Activated CD8-positive, alpha-beta T cell treated with anti-CD3 and anti-CD28 coated beads for 36 hours (primary cell): Measurements from ENCODE around the gene DAB1. TPM values are rescaled to one million over a fixed set of nuclear protein-coding genes. Genes with fewer than 3 reads are reported as not detected.

Source experiments
- ATAC-seq: fragments of 200-7000 bp; cut with Tn5 transposase; one replicate; pipeline ENCODE4 v1.10.0; 2021; ENCODE audit warnings: mild to moderate bottlenecking, moderate library complexity
- CTCF ChIA-PET: fragments of 350-600 bp; sonication (Branson Sonifier 250); formaldehyde crosslinking; loops from one replicate; lab custom pipeline; 2021; ENCODE audit warnings: antibody characterized with exemption; lab: Charles Lee
- POLR2A ChIA-PET: fragments of 350-600 bp; sonication (Branson Sonifier 250); formaldehyde crosslinking; loops from one replicate; lab custom pipeline; 2021; ENCODE audit warnings: antibody characterized with exemption; lab: Charles Lee
- DNase-seq: peaks from one replicate; pipeline ENCODE4 v3.0.0-alpha.2; 2020
- H3K27ac Mint-ChIP-seq: one replicate; pipeline ENCODE4 v1.8.0; 2021; ENCODE audit warnings: mild to moderate bottlenecking, mixed read lengths
- H3K27me3 Mint-ChIP-seq: one replicate; pipeline ENCODE4 v1.8.0; 2021; ENCODE audit warnings: mixed read lengths
- H3K36me3 Mint-ChIP-seq: one replicate; pipeline ENCODE4 v1.8.0; 2021; ENCODE audit warnings: low read depth, mixed read lengths
- H3K4me1 Mint-ChIP-seq: one replicate; pipeline ENCODE4 v1.8.0; 2021; ENCODE audit warnings: low read depth, mixed read lengths
- H3K4me3 Mint-ChIP-seq: one replicate; pipeline ENCODE4 v1.8.0; 2021; ENCODE audit warnings: mild to moderate bottlenecking, moderate library complexity, mixed read lengths
- H3K9me3 Mint-ChIP-seq: one replicate; pipeline ENCODE4 v1.8.0; 2021; ENCODE audit warnings: mixed read lengths
- intact Hi-C: fragments of 100-400 bp; cut with micrococcal nuclease; formaldehyde crosslinking; loops from one replicate; pipeline ENCODE4 v1.10.0; 2022
- total RNA-seq, 2 experiments: library from RNA; stranded (reverse); gene quantifications; one replicate each; pipeline ENCODE4 v1.2.3, GENCODE V29; 2021
- TF ChIP-seq, protein P1 (sequence below): fragments of 200-600 bp; IDR thresholded peaks from one replicate; pipeline ENCODE4 v1.8.0; 2022; ENCODE audit warnings: antibody characterized with exemption, mild to moderate bottlenecking

The DAB1 gene
- total RNA-seq, 2 experiments from 2014 or later = not detected

DNA sequence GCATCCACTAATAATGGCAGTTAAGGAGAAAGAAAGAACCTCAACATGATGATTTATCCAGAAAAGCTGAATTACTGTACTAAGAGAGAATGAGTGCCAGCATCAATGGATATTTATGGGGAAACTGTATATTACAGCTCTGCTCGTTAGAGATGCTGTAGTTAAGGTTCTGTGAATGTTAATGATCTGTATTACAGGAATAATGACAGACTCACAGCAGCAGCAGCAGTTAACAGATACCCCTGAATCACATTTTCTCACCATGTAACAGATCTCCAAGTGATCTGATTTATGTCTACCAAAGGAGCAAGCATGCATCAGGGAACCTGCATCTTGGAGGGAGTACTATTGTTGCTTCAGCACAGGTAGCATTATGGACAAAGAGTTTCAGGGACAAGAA lies 377.4 kb downstream of the DAB1 start:
- no peak for ATAC-seq
- no peak for DNase-seq
- TF ChIP-seq, protein P1, sequence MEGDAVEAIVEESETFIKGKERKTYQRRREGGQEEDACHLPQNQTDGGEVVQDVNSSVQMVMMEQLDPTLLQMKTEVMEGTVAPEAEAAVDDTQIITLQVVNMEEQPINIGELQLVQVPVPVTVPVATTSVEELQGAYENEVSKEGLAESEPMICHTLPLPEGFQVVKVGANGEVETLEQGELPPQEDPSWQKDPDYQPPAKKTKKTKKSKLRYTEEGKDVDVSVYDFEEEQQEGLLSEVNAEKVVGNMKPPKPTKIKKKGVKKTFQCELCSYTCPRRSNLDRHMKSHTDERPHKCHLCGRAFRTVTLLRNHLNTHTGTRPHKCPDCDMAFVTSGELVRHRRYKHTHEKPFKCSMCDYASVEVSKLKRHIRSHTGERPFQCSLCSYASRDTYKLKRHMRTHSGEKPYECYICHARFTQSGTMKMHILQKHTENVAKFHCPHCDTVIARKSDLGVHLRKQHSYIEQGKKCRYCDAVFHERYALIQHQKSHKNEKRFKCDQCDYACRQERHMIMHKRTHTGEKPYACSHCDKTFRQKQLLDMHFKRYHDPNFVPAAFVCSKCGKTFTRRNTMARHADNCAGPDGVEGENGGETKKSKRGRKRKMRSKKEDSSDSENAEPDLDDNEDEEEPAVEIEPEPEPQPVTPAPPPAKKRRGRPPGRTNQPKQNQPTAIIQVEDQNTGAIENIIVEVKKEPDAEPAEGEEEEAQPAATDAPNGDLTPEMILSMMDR = no peak
- Mint-ChIP-seq H3K9me3 (no peaks in the 10 kb centered on the region), H3K27me3 (peaks cover 2% of the 10 kb centered on the region), H3K4me3 (no peak overlapping the region), H3K4me1 (no peaks in the 10 kb centered on the region), H3K27ac (no peak overlapping the region), H3K36me3 (no peaks in the 10 kb centered on the region)
- CTCF ChIA-PET = no interaction called here
- POLR2A ChIA-PET = no interaction called here
- intact Hi-C loops = no loop called here

DNA sequence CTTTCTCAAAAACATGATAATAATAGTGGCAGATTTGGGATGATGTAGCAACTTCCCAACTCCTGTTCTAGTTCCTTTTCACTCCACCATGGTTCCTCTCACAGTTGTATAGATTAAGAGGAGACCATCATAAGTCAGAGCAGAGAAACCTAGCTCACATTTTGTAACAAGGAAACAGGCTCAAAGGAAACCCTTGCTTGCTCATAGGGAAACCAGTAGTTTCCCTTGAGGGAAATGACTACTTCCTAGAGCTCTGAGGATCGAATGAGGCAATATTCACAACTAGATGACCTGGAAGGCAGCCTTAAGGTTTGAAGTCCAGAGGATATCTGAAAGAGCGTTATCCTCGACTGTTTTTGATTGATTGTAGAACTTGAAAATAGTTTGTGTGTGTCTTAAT lies 382.0 kb downstream of the DAB1 start:
- intact Hi-C loops = no loop called here
- CTCF ChIA-PET = no interaction called here
- no peaks in the 10 kb centered on the region for H3K27me3 Mint-ChIP-seq
- TF ChIP-seq, protein P1 = no peak
- no peaks in the 10 kb centered on the region for H3K4me1 Mint-ChIP-seq
- no peak overlapping the region for H3K27ac Mint-ChIP-seq
- no peaks in the 10 kb centered on the region for H3K36me3 Mint-ChIP-seq
- H3K9me3 Mint-ChIP-seq = no peaks in the 10 kb centered on the region
- no peak for DNase-seq
- H3K4me3 Mint-ChIP-seq = no peak overlapping the region
- POLR2A ChIA-PET = no interaction called here
- no peak for ATAC-seq

DNA sequence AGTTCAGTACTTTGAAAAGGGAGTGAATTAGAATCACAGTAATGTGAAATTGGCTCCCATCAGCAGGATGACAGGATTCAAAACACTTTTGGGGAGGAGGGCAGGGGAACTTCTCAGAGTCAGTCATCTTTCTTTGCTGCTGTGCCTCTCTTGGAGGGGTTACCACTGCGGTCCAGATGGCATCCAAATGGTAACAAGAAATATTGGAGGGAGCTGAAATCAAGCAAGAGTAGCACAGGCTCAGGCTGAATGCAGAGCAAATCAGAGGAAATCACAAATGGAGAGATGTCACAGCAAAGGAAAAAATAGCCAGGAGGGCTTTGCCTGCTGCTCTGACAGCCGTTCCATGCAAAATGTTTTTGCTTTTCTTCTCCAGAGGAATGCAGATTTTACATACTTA lies 383.0 kb downstream of the DAB1 start:
- intact Hi-C loops = no loop called here
- Mint-ChIP-seq H3K4me3 (no peak overlapping the region), H3K4me1 (no peaks in the 10 kb centered on the region), H3K27me3 (peaks cover 2% of the 10 kb centered on the region), H3K36me3 (no peaks in the 10 kb centered on the region), H3K9me3 (no peaks in the 10 kb centered on the region), H3K27ac (no peak overlapping the region)
- ATAC-seq (no peak), DNase-seq (no peak)
- TF ChIP-seq, protein P1 = no peak
- ChIA-PET POLR2A (no interaction called here), CTCF (no interaction called here)

DNA sequence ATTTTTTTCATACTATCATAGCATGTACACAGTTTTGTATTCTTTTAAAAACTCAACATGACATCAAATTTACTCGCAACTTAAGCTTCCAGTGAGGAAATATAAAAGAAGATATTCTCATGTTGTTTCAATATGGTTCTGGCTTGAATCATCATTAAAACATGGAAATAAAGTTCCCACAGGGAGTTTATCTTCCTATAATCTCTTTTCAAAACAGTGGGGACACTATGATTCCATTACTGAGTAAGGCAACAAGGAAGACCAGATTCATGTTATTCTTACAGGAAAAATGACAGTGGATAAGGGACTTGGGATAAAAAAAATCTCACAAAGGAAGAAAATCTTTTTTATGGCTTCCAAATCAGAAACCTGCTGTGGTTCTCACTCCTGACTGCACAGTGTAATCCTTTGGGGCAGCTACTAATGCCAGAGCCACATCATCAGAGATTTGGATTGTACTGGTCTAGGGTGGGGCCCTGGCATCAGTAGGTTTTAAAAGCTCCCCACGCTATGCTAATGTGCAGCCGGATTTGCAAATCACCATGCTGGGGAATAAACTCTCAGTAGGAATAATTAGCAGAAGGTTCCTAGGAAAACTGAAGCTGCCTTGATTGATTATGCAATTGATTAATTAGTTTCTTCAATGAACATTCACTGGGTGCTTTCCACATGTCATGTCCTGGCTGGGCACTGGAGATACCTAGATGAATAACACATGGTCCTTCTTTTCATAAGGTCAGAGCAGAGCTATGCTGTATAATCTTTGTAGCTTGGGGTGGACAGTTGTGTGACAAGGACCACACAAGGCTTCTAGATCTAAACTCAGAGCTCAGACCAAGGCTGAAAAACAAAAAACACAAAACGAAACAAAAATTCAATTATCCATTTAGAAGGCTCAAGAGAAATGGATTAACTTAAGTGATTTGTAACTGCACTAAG lies 386.9 kb downstream of the DAB1 start:
- peaks cover 4% of the 10 kb centered on the region for H3K27me3 Mint-ChIP-seq

DNA sequence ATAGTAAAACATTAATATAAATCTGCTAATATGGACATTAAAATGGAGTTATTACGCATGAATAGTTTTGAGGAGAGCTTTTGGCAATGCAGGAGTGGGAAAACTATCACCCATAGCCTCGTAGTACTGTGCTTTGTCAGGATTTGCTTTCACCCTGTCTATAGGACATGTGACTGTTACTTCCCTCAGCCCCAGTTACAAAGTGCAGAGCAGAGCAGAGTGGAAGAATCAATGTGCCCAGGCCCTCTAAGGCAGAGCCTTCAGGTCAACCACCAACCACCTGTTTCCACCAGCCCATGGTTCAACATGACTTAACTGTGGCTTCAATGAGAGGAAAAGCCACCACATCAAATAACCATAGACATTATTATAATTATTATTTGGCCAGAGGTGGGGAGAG lies 389.1 kb downstream of the DAB1 start:
- no peak for DNase-seq
- no peaks in the 10 kb centered on the region for H3K4me1 Mint-ChIP-seq
- POLR2A ChIA-PET = no interaction called here

More for the DNA sequence above, 386.9 kb downstream of the DAB1 start:
- ChIA-PET CTCF (interaction anchor here (1.8 kb wide), 1 partner anchor 30 kb away, joined by 7 read pairs; no protein-coding TSS in a partner anchor), POLR2A (no interaction called here)
- H3K4me1 Mint-ChIP-seq = no peaks in the 10 kb centered on the region
- H3K36me3 Mint-ChIP-seq = no peaks in the 10 kb centered on the region
- no peak overlapping the region for H3K4me3 Mint-ChIP-seq
- intact Hi-C loops = no loop called here
- TF ChIP-seq, protein P1 = no peak
- DNase-seq = no peak
- no peak for ATAC-seq
- H3K27ac Mint-ChIP-seq = no peak overlapping the region
- H3K9me3 Mint-ChIP-seq = no peaks in the 10 kb centered on the region

More for the DNA sequence above, 389.1 kb downstream of the DAB1 start:
- Mint-ChIP-seq H3K36me3 (no peaks in the 10 kb centered on the region), H3K9me3 (no peaks in the 10 kb centered on the region), H3K27me3 (peaks cover 4% of the 10 kb centered on the region), H3K4me3 (no peak overlapping the region), H3K27ac (no peak overlapping the region)
- intact Hi-C loops = no loop called here
- no peak for ATAC-seq
- TF ChIP-seq, protein P1 = no peak
- CTCF ChIA-PET = no interaction called here
